Neuron (in vitro differentiated cells): ENCODE data around the gene EPHB3.

ENCODE experiments used
- H2AFZ ChIP-seq: one replicate; pipeline ENCODE4 v1.6.1; 2013; ENCODE audit warnings: low read depth, mild to moderate bottlenecking, inconsistent platforms, low read length, moderate library complexity
- H3K27me3 ChIP-seq: one replicate; pipeline ENCODE4 v1.6.1; 2013; ENCODE audit warnings: low read length; ENCODE audit not compliant: insufficient read depth
- H3K36me3 ChIP-seq: one replicate; pipeline ENCODE4 v1.6.1; 2013; ENCODE audit warnings: low read length; ENCODE audit not compliant: insufficient read depth
- H3K4me1 ChIP-seq: one replicate; pipeline ENCODE4 v1.6.1; 2013; ENCODE audit warnings: low read length; ENCODE audit not compliant: insufficient read depth
- H3K4me3 ChIP-seq: 2 replicates; pipeline ENCODE4 v1.5.1; 2013; ENCODE audit warnings: mild to moderate bottlenecking, low read length, moderate library complexity
- H3K9me3 ChIP-seq: one replicate; pipeline ENCODE4 v1.6.1; 2013; ENCODE audit warnings: low read length

Gene EPHB3

GRCh38 chr3:184563561-184563925 is 2.0 kb downstream of the EPHB3 start:
- H3K4me1 ChIP-seq = peaks cover 62% of the 10 kb centered on the region
- H2AFZ ChIP-seq = no peak overlapping the region
- no peaks in the 10 kb centered on the region for H3K9me3 ChIP-seq
- peak overlapping the region; percentile 58 for H3K4me3 ChIP-seq
- H3K36me3 ChIP-seq = no peaks in the 10 kb centered on the region
- H3K27me3 ChIP-seq = peaks cover 14% of the 10 kb centered on the region

- H3K4me1 ChIP-seq = peaks cover 63% of the 10 kb centered on the region
- peaks cover 9% of the 10 kb centered on the region for H3K27me3 ChIP-seq
- peak overlapping the region; percentile 58 for H3K4me3 ChIP-seq
Observed at GRCh38 chr3:184563941-184564684, 2.5 kb downstream of the EPHB3 start.

GRCh38 chr3:184564685-184565385 is 3.2 kb downstream of the EPHB3 start:
- Histone ChIP-seq H2AFZ (no peak overlapping the region), H3K36me3 (no peaks in the 10 kb centered on the region), H3K27me3 (peaks cover 3% of the 10 kb centered on the region), H3K9me3 (no peaks in the 10 kb centered on the region), H3K4me1 (peaks cover 69% of the 10 kb centered on the region), H3K4me3 (no peak overlapping the region)

More at GRCh38 chr3:184563941-184564684, 2.5 kb downstream of the EPHB3 start:
- H3K36me3 ChIP-seq = no peaks in the 10 kb centered on the region
- H2AFZ ChIP-seq = no peak overlapping the region
- H3K9me3 ChIP-seq = no peaks in the 10 kb centered on the region

GRCh38 chr3:184565421-184566211 is 4.0 kb downstream of the EPHB3 start:
- Histone ChIP-seq H3K4me1 (peaks cover 75% of the 10 kb centered on the region), H3K27me3 (no peaks in the 10 kb centered on the region), H3K9me3 (no peaks in the 10 kb centered on the region), H3K36me3 (no peaks in the 10 kb centered on the region), H2AFZ (no peak overlapping the region), H3K4me3 (no peak overlapping the region)

GRCh38 chr3:184566441-184567414 is 5.1 kb downstream of the EPHB3 start:
- Histone ChIP-seq H3K27me3 (no peaks in the 10 kb centered on the region), H3K36me3 (no peaks in the 10 kb centered on the region), H3K4me1 (peaks cover 71% of the 10 kb centered on the region)

GRCh38 chr3:184567946-184568559 is 6.5 kb downstream of the EPHB3 start:
- peaks cover 68% of the 10 kb centered on the region for H3K4me1 ChIP-seq
- peaks cover 6% of the 10 kb centered on the region for H3K36me3 ChIP-seq
- no peak overlapping the region for H2AFZ ChIP-seq
- no peaks in the 10 kb centered on the region for H3K27me3 ChIP-seq
- H3K4me3 ChIP-seq = peak overlapping the region; percentile 54
- H3K9me3 ChIP-seq = no peaks in the 10 kb centered on the region

More at GRCh38 chr3:184566441-184567414, 5.1 kb downstream of the EPHB3 start:
- no peaks in the 10 kb centered on the region for H3K9me3 ChIP-seq
- no peak overlapping the region for H3K4me3 ChIP-seq
- no peak overlapping the region for H2AFZ ChIP-seq

GRCh38 chr3:184568560-184568923 is 7.0 kb downstream of the EPHB3 start:
- H3K36me3 ChIP-seq = peaks cover 6% of the 10 kb centered on the region
- H3K4me3 ChIP-seq = peak overlapping the region; percentile 54
- H3K9me3 ChIP-seq = no peaks in the 10 kb centered on the region
- H3K27me3 ChIP-seq = no peaks in the 10 kb centered on the region
- no peak overlapping the region for H2AFZ ChIP-seq
- peaks cover 63% of the 10 kb centered on the region for H3K4me1 ChIP-seq

GRCh38 chr3:184568924-184569829 is 7.6 kb downstream of the EPHB3 start:
- H3K9me3 ChIP-seq = no peaks in the 10 kb centered on the region
- H3K36me3 ChIP-seq = peaks cover 6% of the 10 kb centered on the region
- peak overlapping the region; percentile 54 for H3K4me3 ChIP-seq
- H3K4me1 ChIP-seq = peaks cover 60% of the 10 kb centered on the region
- H2AFZ ChIP-seq = no peak overlapping the region
- no peaks in the 10 kb centered on the region for H3K27me3 ChIP-seq

GRCh38 chr3:184570035-184570434 is 8.4 kb downstream of the EPHB3 start:
- no peaks in the 10 kb centered on the region for H3K27me3 ChIP-seq
- peaks cover 60% of the 10 kb centered on the region for H3K4me1 ChIP-seq
- no peak overlapping the region for H2AFZ ChIP-seq
- H3K9me3 ChIP-seq = no peaks in the 10 kb centered on the region
- peaks cover 6% of the 10 kb centered on the region for H3K36me3 ChIP-seq
- H3K4me3 ChIP-seq = no peak overlapping the region

- H3K36me3 ChIP-seq = peaks cover 6% of the 10 kb centered on the region
- peaks cover 60% of the 10 kb centered on the region for H3K4me1 ChIP-seq
- no peak overlapping the region for H3K4me3 ChIP-seq
Observed at GRCh38 chr3:184570489-184570888, 8.9 kb downstream of the EPHB3 start.

GRCh38 chr3:184571750-184572377 is 10.3 kb downstream of the EPHB3 start:
- Histone ChIP-seq H2AFZ (no peak overlapping the region), H3K4me1 (peaks cover 55% of the 10 kb centered on the region), H3K27me3 (no peaks in the 10 kb centered on the region), H3K9me3 (no peaks in the 10 kb centered on the region), H3K36me3 (peaks cover 14% of the 10 kb centered on the region), H3K4me3 (no peak overlapping the region)

More at GRCh38 chr3:184570489-184570888, 8.9 kb downstream of the EPHB3 start:
- H2AFZ ChIP-seq = no peak overlapping the region
- H3K27me3 ChIP-seq = no peaks in the 10 kb centered on the region
- H3K9me3 ChIP-seq = no peaks in the 10 kb centered on the region
